Esophagus squamous epithelium (tissue), 5 donors: ENCODE data around the gene SCN2A. TPM values are rescaled to one million over a fixed set of nuclear protein-coding genes. Genes with fewer than 3 reads are reported as not detected.
"Not testable (repeated sequence)": the region's sequence is repeated elsewhere in the genome, so short reads cannot be mapped to it uniquely, and the experiment has no call there.

Source experiments
- DNase-seq: peaks from one replicate; lab custom pipeline; 2025; lab: John Stamatoyannopoulos, UW
- H3K27ac ChIP-seq, 4 donors: fragments of 200-600 bp; sonication (generic); one replicate each; pipeline ENCODE4 v1.5.1; 2016 to 2019; ENCODE audit warnings: mild to moderate bottlenecking in 1 of 4
- H3K27me3 ChIP-seq, 4 donors: fragments of 200-600 bp; sonication (generic); 1 replicate in 3 of 4; 2 replicates in 1 of 4; pipeline versions ENCODE4 v1.5.1 to v1.6.0; 2017 to 2021; ENCODE audit warnings: antibody characterized with exemption in 1 of 4
- H3K36me3 ChIP-seq, 3 donors: fragments of 200-600 bp; sonication (generic); one replicate each; pipeline ENCODE4 v1.5.1; 2016 to 2019
- H3K4me1 ChIP-seq, 3 donors: fragments of 200-600 bp; sonication (generic); one replicate each; pipeline ENCODE4 v1.5.1; 2017 to 2019
- H3K4me3 ChIP-seq, 4 donors: fragments of 200-600 bp; sonication (generic); 1 replicate in 3 of 4; 2 replicates in 1 of 4; pipeline ENCODE4 v1.5.1; 2016 to 2019; ENCODE audit warnings: mild to moderate bottlenecking in 2 of 4, moderate library complexity in 1 of 4
- H3K9me3 ChIP-seq, 3 donors: fragments of 200-600 bp; sonication (generic); one replicate each; pipeline ENCODE4 v1.5.1; 2016 to 2019
- POLR2A ChIP-seq, 4 donors: fragments of 450-650 bp; IDR thresholded peaks; one replicate each; pipeline ENCODE4 v1.6.1; 2017; ENCODE audit warnings: antibody characterized with exemption in 4 of 4, mild to moderate bottlenecking in 4 of 4, moderate library complexity in 3 of 4
- WGBS, 2 donors: methylation state at CpG; one replicate each; pipeline ENCODE4 v1.1.5; 2018; 5-methylcytosine and 5-hydroxymethylcytosine counted together
- intact Hi-C: fragments of 100-400 bp; cut with DNase I; formaldehyde crosslinking; loops from one replicate; pipeline ENCODE4 v1.15.0; 2022
- total RNA-seq, 4 donors: library from RNA; depleted of rRNA; stranded (reverse); fragments of >200 nt; gene quantifications; one replicate each; pipeline ENCODE4 v1.1.0, GENCODE V29; 2016
- TF ChIP-seq, protein P1 (sequence below), 6 experiments: fragments of 450-650 bp in 4 of 6; fragments of 200-600 bp in 2 of 6; sonication (generic) in 2 of 6; IDR thresholded peaks; one replicate each; pipeline ENCODE4 v1.5.1; 2016 to 2019; ENCODE audit warnings: antibody characterized with exemption in 6 of 6, mild to moderate bottlenecking in 4 of 6, moderate library complexity in 4 of 6
- donor health status: DM: yes; HTN: yes; CAD: no.

The SCN2A gene
- total RNA-seq, 4 donors from 2014 or later = 0.21 TPM; not detected in 3

DNA sequence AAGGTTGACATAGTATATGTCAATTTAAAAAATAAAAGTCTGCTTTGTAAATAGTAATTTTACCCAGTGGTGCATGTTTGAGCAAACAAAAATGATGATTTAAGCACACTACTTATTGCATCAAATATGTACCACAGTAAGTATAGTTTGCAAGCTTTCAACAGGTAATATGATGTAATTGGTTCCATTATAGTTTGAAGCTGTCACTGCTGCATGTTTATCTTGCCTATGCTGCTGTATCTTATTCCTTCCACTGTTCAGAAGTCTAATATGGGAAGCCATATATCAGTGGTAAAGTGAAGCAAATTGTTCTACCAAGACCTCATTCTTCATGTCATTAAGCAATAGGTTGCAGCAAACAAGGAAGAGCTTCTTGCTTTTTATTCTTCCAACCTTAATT lies 151.7 kb downstream of the SCN2A start:
- no peak overlapping the region for H3K4me3 ChIP-seq
- DNase-seq = no peak
- H3K4me1 ChIP-seq = no peaks in the 10 kb centered on the region
- no peaks in the 10 kb centered on the region for H3K36me3 ChIP-seq
- H3K27me3 ChIP-seq = no peaks in the 10 kb centered on the region
- intact Hi-C loops = no loop called here
- TF ChIP-seq, protein P1, sequence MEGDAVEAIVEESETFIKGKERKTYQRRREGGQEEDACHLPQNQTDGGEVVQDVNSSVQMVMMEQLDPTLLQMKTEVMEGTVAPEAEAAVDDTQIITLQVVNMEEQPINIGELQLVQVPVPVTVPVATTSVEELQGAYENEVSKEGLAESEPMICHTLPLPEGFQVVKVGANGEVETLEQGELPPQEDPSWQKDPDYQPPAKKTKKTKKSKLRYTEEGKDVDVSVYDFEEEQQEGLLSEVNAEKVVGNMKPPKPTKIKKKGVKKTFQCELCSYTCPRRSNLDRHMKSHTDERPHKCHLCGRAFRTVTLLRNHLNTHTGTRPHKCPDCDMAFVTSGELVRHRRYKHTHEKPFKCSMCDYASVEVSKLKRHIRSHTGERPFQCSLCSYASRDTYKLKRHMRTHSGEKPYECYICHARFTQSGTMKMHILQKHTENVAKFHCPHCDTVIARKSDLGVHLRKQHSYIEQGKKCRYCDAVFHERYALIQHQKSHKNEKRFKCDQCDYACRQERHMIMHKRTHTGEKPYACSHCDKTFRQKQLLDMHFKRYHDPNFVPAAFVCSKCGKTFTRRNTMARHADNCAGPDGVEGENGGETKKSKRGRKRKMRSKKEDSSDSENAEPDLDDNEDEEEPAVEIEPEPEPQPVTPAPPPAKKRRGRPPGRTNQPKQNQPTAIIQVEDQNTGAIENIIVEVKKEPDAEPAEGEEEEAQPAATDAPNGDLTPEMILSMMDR (IDR thresholded peaks at IDR 0.05) = no peak
- no peak for TF ChIP-seq POLR2A (IDR thresholded peaks at IDR 0.05)
- H3K27ac ChIP-seq = no peak overlapping the region
- no peaks in the 10 kb centered on the region for H3K9me3 ChIP-seq

GRCh38 chr2:165391791-165392190 lies 152.6 kb downstream of the SCN2A start:
- intact Hi-C loops = no loop called here
- Histone ChIP-seq H3K36me3 (no peaks in the 10 kb centered on the region), H3K27ac (no peak overlapping the region), H3K4me3 (no peak overlapping the region), H3K4me1 (no peaks in the 10 kb centered on the region), H3K27me3 (no peaks in the 10 kb centered on the region), H3K9me3 (no peaks in the 10 kb centered on the region)
- TF ChIP-seq, protein P1 (IDR thresholded peaks at IDR 0.05) = no peak
- TF ChIP-seq POLR2A (IDR thresholded peaks at IDR 0.05) = no peak
- no peak for DNase-seq
- WGBS, 2 donors = 65 to 69% methylated on average over 2 of the region's 2 CpGs

GRCh38 chr2:165398603-165399002 lies 159.4 kb downstream of the SCN2A start:
- H3K27ac ChIP-seq, intact Hi-C loops, H3K4me3 ChIP-seq, H3K36me3 ChIP-seq, H3K9me3 ChIP-seq, H3K27me3 ChIP-seq, DNase-seq, H3K4me1 ChIP-seq: not testable (repeated sequence)
- 73 to 80% methylated on average over 3 of the region's 3 CpGs for WGBS, 2 donors

- no peak for DNase-seq
- Histone ChIP-seq H3K4me1 (no peaks in the 10 kb centered on the region), H3K27ac (no peak overlapping the region), H3K27me3 (peaks cover 0 to 5% (median 0%) of the 10 kb centered on the region in 4 donors), H3K36me3 (no peaks in the 10 kb centered on the region), H3K9me3 (no peaks in the 10 kb centered on the region), H3K4me3 (no peak overlapping the region)
- TF ChIP-seq, protein P1 (IDR thresholded peaks at IDR 0.05) = peak; percentile 52 to 75 (median 60)
- no peak for TF ChIP-seq POLR2A (IDR thresholded peaks at IDR 0.05)
- 1 to 3% methylated on average over 5 of the region's 5 CpGs for WGBS, 2 donors
- intact Hi-C loops = loop anchor here (10.0 kb wide), 2 partner anchors 293 to 473 kb away; no protein-coding TSS in a partner anchor
Observed at GRCh38 chr2:165401285-165401852, 162.2 kb downstream of the SCN2A start.

- intact Hi-C loops = loop anchor here (10.0 kb wide), 2 partner anchors 293 to 473 kb away; no protein-coding TSS in a partner anchor
- Histone ChIP-seq H3K4me1 (no peaks in the 10 kb centered on the region), H3K4me3 (no peak overlapping the region), H3K27me3 (peaks cover 0 to 5% (median 0%) of the 10 kb centered on the region in 4 donors), H3K27ac (no peak overlapping the region), H3K36me3 (no peaks in the 10 kb centered on the region), H3K9me3 (no peaks in the 10 kb centered on the region)
- TF ChIP-seq, protein P1 (IDR thresholded peaks at IDR 0.05) = no peak
- TF ChIP-seq POLR2A (IDR thresholded peaks at IDR 0.05) = no peak
- no peak for DNase-seq
- WGBS, 2 donors = 63 to 77% methylated on average over 3 of the region's 3 CpGs
Observed at GRCh38 chr2:165402162-165402561, 162.9 kb downstream of the SCN2A start.
